ENCODE results near the gene SFRP2.

SFRP2 gene

DNA sequence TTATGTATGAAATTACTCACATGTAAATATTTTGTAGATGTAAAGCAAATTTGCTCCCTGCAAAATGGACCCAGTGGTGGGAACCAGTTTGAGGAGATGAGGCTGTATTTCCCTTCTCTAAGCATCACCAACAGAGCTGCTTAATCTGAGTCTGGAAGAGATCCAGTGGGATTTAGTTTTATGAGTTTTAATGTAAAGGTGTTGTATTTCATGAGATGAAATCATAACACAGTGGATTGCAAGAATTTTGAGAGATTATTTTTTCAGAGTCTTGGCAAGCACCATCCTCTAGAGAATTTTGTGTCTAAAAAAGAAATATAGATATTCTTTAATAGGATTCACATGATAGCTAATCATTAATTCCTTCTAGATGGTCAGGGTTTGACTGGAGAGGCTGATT is 35.6 kb upstream of the SFRP2 start:
- Histone ChIP-seq H3K4ac (ENCODE audit: low read depth in 1 of 2, low read length in 2 of 2) (no peak overlapping the region), H3K23ac (ENCODE audit: low read length in 2 of 2) (no peak overlapping the region), H2BK5ac (ENCODE audit: low read depth, low read length, poor library complexity, severe bottlenecking) (no peak overlapping the region), H4K91ac (ENCODE audit: low read length) (no peak overlapping the region), H4K8ac (ENCODE audit: low read length) (no peak overlapping the region), H2BK15ac (ENCODE audit: low read depth, poor library complexity, severe bottlenecking) (no peak overlapping the region), H3K18ac (ENCODE audit: low read depth in 1 of 2, low read length in 2 of 2) (no peak overlapping the region), H2AFZ (ENCODE audit: low read depth, low read length) (no peak overlapping the region), H2BK120ac (ENCODE audit: low read depth, low read length) (no peak overlapping the region), H2BK12ac (ENCODE audit: low read length in 2 of 2) (no peak overlapping the region), H3K9ac (ENCODE audit: low read length) (no peak overlapping the region), H3K4me2 (ENCODE audit: low read length, poor library complexity, severe bottlenecking) (no peak overlapping the region), H3K27ac (ENCODE audit: low read length, poor library complexity, severe bottlenecking) (no peak overlapping the region), H3K79me1 (replicated peaks; ENCODE audit: low read length, poor library complexity, severe bottlenecking) (no peaks in the 10 kb centered on the region), H3K14ac (ENCODE audit: low read length in 2 of 2) (no peak overlapping the region), H3K4me1 (ENCODE audit: control insufficient read depth, insufficient read depth, low read depth, low read length) (no peaks in the 10 kb centered on the region), H2AK5ac (ENCODE audit: low read length, severe bottlenecking) (no peak overlapping the region), H3K9me3 (ENCODE audit: control insufficient read depth, low read length) (no peaks in the 10 kb centered on the region), H3K27me3 (ENCODE audit: control insufficient read depth in 1 of 2, insufficient read depth in 1 of 2, low read length in 2 of 2) (no peaks in the 10 kb centered on the region), H3K4me3 (ENCODE audit: insufficient read depth in 1 of 2, low read depth in 1 of 2, low read length in 2 of 2) (no peak overlapping the region), H3K36me3 (ENCODE audit: control insufficient read depth in 1 of 2, insufficient read depth in 2 of 2, low read depth in 1 of 2, low read length in 2 of 2) (no peaks in the 10 kb centered on the region)
- no peak for DNase-seq

DNA sequence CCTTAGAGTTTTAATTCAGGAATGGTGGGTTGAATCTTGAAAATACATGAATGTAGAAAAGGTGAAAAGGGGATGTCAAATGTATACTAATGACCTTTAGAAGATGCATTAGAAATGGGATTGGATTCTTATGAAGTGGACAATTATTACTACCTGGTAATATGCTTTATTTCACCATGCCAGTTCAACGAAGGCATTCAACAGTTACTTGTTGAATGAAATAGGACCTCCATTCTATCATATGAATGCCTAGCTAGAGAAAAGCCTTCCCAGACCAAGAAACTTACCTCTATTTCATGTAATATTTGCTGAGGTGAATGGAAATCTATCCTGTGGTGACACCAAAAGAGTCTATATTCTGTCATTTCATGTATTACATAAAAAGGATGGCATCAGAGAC is 34.6 kb upstream of the SFRP2 start:
- WGBS = no CpG with 5 or more reads among the region's 1 CpG
- Histone ChIP-seq H4K91ac (ENCODE audit: low read length) (no peak overlapping the region), H2AFZ (ENCODE audit: low read depth, low read length) (no peak overlapping the region), H3K27ac (ENCODE audit: low read length, poor library complexity, severe bottlenecking) (no peak overlapping the region), H2BK5ac (ENCODE audit: low read depth, low read length, poor library complexity, severe bottlenecking) (no peak overlapping the region), H2BK15ac (ENCODE audit: low read depth, poor library complexity, severe bottlenecking) (no peak overlapping the region), H3K9me3 (ENCODE audit: control insufficient read depth, low read length) (no peaks in the 10 kb centered on the region), H3K23ac (ENCODE audit: low read length in 2 of 2) (no peak overlapping the region), H2BK120ac (ENCODE audit: low read depth, low read length) (no peak overlapping the region), H4K8ac (ENCODE audit: low read length) (no peak overlapping the region), H3K36me3 (ENCODE audit: control insufficient read depth in 1 of 2, insufficient read depth in 2 of 2, low read depth in 1 of 2, low read length in 2 of 2) (no peaks in the 10 kb centered on the region), H3K9ac (ENCODE audit: low read length) (no peak overlapping the region), H2BK12ac (ENCODE audit: low read length in 2 of 2) (no peak overlapping the region), H3K4me2 (ENCODE audit: low read length, poor library complexity, severe bottlenecking) (no peak overlapping the region), H3K4me3 (ENCODE audit: insufficient read depth in 1 of 2, low read depth in 1 of 2, low read length in 2 of 2) (no peak overlapping the region), H3K14ac (ENCODE audit: low read length in 2 of 2) (no peak overlapping the region), H3K4me1 (ENCODE audit: control insufficient read depth, insufficient read depth, low read depth, low read length) (no peaks in the 10 kb centered on the region), H3K4ac (ENCODE audit: low read depth in 1 of 2, low read length in 2 of 2) (no peak overlapping the region), H2AK5ac (ENCODE audit: low read length, severe bottlenecking) (no peak overlapping the region), H3K18ac (ENCODE audit: low read depth in 1 of 2, low read length in 2 of 2) (no peak overlapping the region), H3K79me1 (replicated peaks; ENCODE audit: low read length, poor library complexity, severe bottlenecking) (no peaks in the 10 kb centered on the region), H3K27me3 (ENCODE audit: control insufficient read depth in 1 of 2, insufficient read depth in 1 of 2, low read length in 2 of 2) (no peaks in the 10 kb centered on the region)
- DNase-seq = no peak

DNA sequence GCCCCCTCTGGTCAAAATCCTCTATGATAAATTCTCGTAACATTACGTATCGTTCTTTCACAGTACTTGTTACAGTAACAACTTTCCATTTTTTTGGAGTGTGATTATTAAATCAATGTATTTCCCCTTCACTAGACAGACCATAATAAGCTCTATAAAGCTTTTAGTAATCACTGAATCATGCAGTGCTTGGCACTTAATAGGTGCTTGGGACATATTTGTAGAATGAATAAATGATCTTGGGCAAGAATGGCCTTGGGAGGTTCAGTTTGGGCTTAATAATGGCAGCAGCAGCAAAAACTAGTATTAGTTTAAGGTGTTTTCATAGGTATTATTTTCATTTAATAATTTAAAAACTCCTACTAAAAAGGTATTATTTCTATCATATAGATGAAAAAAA is 33.4 kb upstream of the SFRP2 start:
- no peak overlapping the region for H4K91ac ChIP-seq (ENCODE audit: low read length)

GRCh38 chr4:153817466-153817865 is 28.6 kb upstream of the SFRP2 start:
- Histone ChIP-seq H3K4me1 (ENCODE audit: control insufficient read depth, insufficient read depth, low read depth, low read length) (no peaks in the 10 kb centered on the region), H3K4me3 (ENCODE audit: insufficient read depth in 1 of 2, low read depth in 1 of 2, low read length in 2 of 2) (no peak overlapping the region), H3K9me3 (ENCODE audit: control insufficient read depth, low read length) (no peaks in the 10 kb centered on the region), H3K4me2 (ENCODE audit: low read length, poor library complexity, severe bottlenecking) (no peak overlapping the region), H3K4ac (ENCODE audit: low read depth in 1 of 2, low read length in 2 of 2) (no peak overlapping the region), H2BK12ac (ENCODE audit: low read length in 2 of 2) (no peak overlapping the region), H3K36me3 (ENCODE audit: control insufficient read depth in 1 of 2, insufficient read depth in 2 of 2, low read depth in 1 of 2, low read length in 2 of 2) (no peaks in the 10 kb centered on the region), H2AK5ac (ENCODE audit: low read length, severe bottlenecking) (no peak overlapping the region), H3K79me1 (replicated peaks; ENCODE audit: low read length, poor library complexity, severe bottlenecking) (no peaks in the 10 kb centered on the region), H4K8ac (ENCODE audit: low read length) (no peak overlapping the region), H2BK120ac (ENCODE audit: low read depth, low read length) (no peak overlapping the region), H3K18ac (ENCODE audit: low read depth in 1 of 2, low read length in 2 of 2) (no peak overlapping the region), H4K91ac (ENCODE audit: low read length) (no peak overlapping the region), H2BK15ac (ENCODE audit: low read depth, poor library complexity, severe bottlenecking) (no peak overlapping the region), H2BK5ac (ENCODE audit: low read depth, low read length, poor library complexity, severe bottlenecking) (no peak overlapping the region), H3K23ac (ENCODE audit: low read length in 2 of 2) (no peak overlapping the region), H3K27ac (ENCODE audit: low read length, poor library complexity, severe bottlenecking) (no peak overlapping the region), H3K14ac (ENCODE audit: low read length in 2 of 2) (no peak overlapping the region), H3K27me3 (ENCODE audit: control insufficient read depth in 1 of 2, insufficient read depth in 1 of 2, low read length in 2 of 2) (no peaks in the 10 kb centered on the region), H2AFZ (ENCODE audit: low read depth, low read length) (no peak overlapping the region), H3K9ac (ENCODE audit: low read length) (no peak overlapping the region)
- no peak for DNase-seq

More for the DNA sequence above, 33.4 kb upstream of the SFRP2 start:
- no CpG with 5 or more reads among the region's 3 CpGs for WGBS
- Histone ChIP-seq H2BK120ac (ENCODE audit: low read depth, low read length) (no peak overlapping the region), H3K4me1 (ENCODE audit: control insufficient read depth, insufficient read depth, low read depth, low read length) (no peaks in the 10 kb centered on the region), H3K27me3 (ENCODE audit: control insufficient read depth in 1 of 2, insufficient read depth in 1 of 2, low read length in 2 of 2) (no peaks in the 10 kb centered on the region), H3K4me2 (ENCODE audit: low read length, poor library complexity, severe bottlenecking) (no peak overlapping the region), H2AFZ (ENCODE audit: low read depth, low read length) (no peak overlapping the region), H3K14ac (ENCODE audit: low read length in 2 of 2) (no peak overlapping the region), H2BK5ac (ENCODE audit: low read depth, low read length, poor library complexity, severe bottlenecking) (no peak overlapping the region), H2BK15ac (ENCODE audit: low read depth, poor library complexity, severe bottlenecking) (no peak overlapping the region), H2BK12ac (ENCODE audit: low read length in 2 of 2) (no peak overlapping the region), H4K8ac (ENCODE audit: low read length) (no peak overlapping the region), H3K4ac (ENCODE audit: low read depth in 1 of 2, low read length in 2 of 2) (no peak overlapping the region), H3K18ac (ENCODE audit: low read depth in 1 of 2, low read length in 2 of 2) (no peak overlapping the region), H3K23ac (ENCODE audit: low read length in 2 of 2) (no peak overlapping the region), H3K9ac (ENCODE audit: low read length) (no peak overlapping the region), H3K79me1 (replicated peaks; ENCODE audit: low read length, poor library complexity, severe bottlenecking) (no peaks in the 10 kb centered on the region), H3K36me3 (ENCODE audit: control insufficient read depth in 1 of 2, insufficient read depth in 2 of 2, low read depth in 1 of 2, low read length in 2 of 2) (no peaks in the 10 kb centered on the region), H3K27ac (ENCODE audit: low read length, poor library complexity, severe bottlenecking) (no peak overlapping the region), H3K4me3 (ENCODE audit: insufficient read depth in 1 of 2, low read depth in 1 of 2, low read length in 2 of 2) (no peak overlapping the region), H2AK5ac (ENCODE audit: low read length, severe bottlenecking) (no peak overlapping the region), H3K9me3 (ENCODE audit: control insufficient read depth, low read length) (no peaks in the 10 kb centered on the region)
- no peak for DNase-seq

All from mesenchymal stem cell (in vitro differentiated cells and primary cell).